HG03442 (cell line): ENCODE results near the gene ARSG.
A peak's percentile ranks its signal among the peaks of the same experiment; 100 is the strongest.

ENCODE experiments used
- ATAC-seq: cut with Tn5 transposase; IDR thresholded peaks from one replicate; pipeline ENCODE4 v1.9.1; 2021; ENCODE audit warnings: mild to moderate bottlenecking, moderate library complexity; ENCODE audit not compliant: unreplicated experiment

The ARSG gene

GRCh38 chr17:68424203-68424602, 132.9 kb downstream of the ARSG start:
- ATAC-seq: no peak

- no peak for ATAC-seq
Measured at GRCh38 chr17:68424861-68425260, 133.6 kb downstream of the ARSG start.

GRCh38 chr17:68425979-68426378, 134.7 kb downstream of the ARSG start:
- ATAC-seq: no peak

GRCh38 chr17:68427575-68427974, 136.3 kb downstream of the ARSG start:
- no peak for ATAC-seq

GRCh38 chr17:68428498-68429172, 137.3 kb downstream of the ARSG start:
- no peak for ATAC-seq

- ATAC-seq: no peak
Measured at GRCh38 chr17:68429881-68430280, 138.6 kb downstream of the ARSG start.

- ATAC-seq: no peak
Measured at GRCh38 chr17:68431045-68431608, 139.8 kb downstream of the ARSG start.

GRCh38 chr17:68431661-68432071, 140.4 kb downstream of the ARSG start:
- ATAC-seq: no peak

- no peak for ATAC-seq
Measured at GRCh38 chr17:68432086-68432864, 141.0 kb downstream of the ARSG start.

- ATAC-seq: no peak
Measured at GRCh38 chr17:68433211-68433610, 141.9 kb downstream of the ARSG start.

GRCh38 chr17:68433911-68434508, 142.7 kb downstream of the ARSG start:
- ATAC-seq: no peak

- ATAC-seq: no peak
Measured at GRCh38 chr17:68435361-68435760, 144.1 kb downstream of the ARSG start.

GRCh38 chr17:68435876-68436842, 144.9 kb downstream of the ARSG start:
- no peak for ATAC-seq

- ATAC-seq: peak; percentile 71
Measured at GRCh38 chr17:68437979-68438822, 146.9 kb downstream of the ARSG start.

- no peak for ATAC-seq
Measured at GRCh38 chr17:68439656-68440290, 148.5 kb downstream of the ARSG start.

- no peak for ATAC-seq
Measured at GRCh38 chr17:68440526-68440925, 149.2 kb downstream of the ARSG start.

GRCh38 chr17:68441070-68441770, 149.9 kb downstream of the ARSG start:
- ATAC-seq: no peak

- ATAC-seq: no peak
Measured at GRCh38 chr17:68443972-68444464, 152.7 kb downstream of the ARSG start.
